H1 (cell line): ENCODE results near the gene ZDHHC22. TPM values are rescaled to one million over a fixed set of nuclear protein-coding genes. Genes with fewer than 3 reads are reported as not detected.

Experiments used
- CTCF ChIA-PET: fragments of 300-600 bp; sonication (Branson Sonifier 250); formaldehyde crosslinking; loops from one replicate; lab custom pipeline; 2021; ENCODE audit not compliant: partially characterized antibody; lab: Charles Lee
- POLR2A ChIA-PET: fragments of 300-600 bp; sonication (Branson Sonifier 250); formaldehyde crosslinking; loops from one replicate; lab custom pipeline; 2021; ENCODE audit warnings: inconsistent platforms; ENCODE audit not compliant: partially characterized antibody; lab: Charles Lee
- DNase-seq, 2 experiments: peaks; one replicate each; pipeline versions ENCODE4 v3.0.0 to v3.0.0-alpha.2; 2010 to 2022; ENCODE audit warnings: low spot score in 2 of 2, low read depth in 1 of 2, mixed read lengths in 1 of 2
- FAIRE-seq: peaks from 2 replicates; lab custom pipeline; 2011; peaks lifted over from hg19 to GRCh38; lab: Jason Lieb, UNC
- H2AFZ ChIP-seq: 2 replicates; pipeline ENCODE4 v1.8.1; 2012; ENCODE audit warnings: low read length, inconsistent platforms
- H2AK5ac ChIP-seq: 2 replicates; pipeline ENCODE4 v1.6.1; 2013; ENCODE audit warnings: low read depth, low read length
- H2BK120ac ChIP-seq: replicated peaks from 2 replicates; pipeline ENCODE3; 2013; ENCODE audit warnings: low read depth, low read length, inconsistent platforms
- H2BK12ac ChIP-seq: 2 replicates; pipeline ENCODE4 v1.6.1; 2013; ENCODE audit warnings: low read depth, low read length
- H2BK15ac ChIP-seq: 2 replicates; pipeline ENCODE4 v1.6.1; 2013; ENCODE audit warnings: low read length
- H2BK20ac ChIP-seq: 2 replicates; pipeline ENCODE4 v1.6.1; 2013; ENCODE audit warnings: low read length
- H2BK5ac ChIP-seq: 2 replicates; pipeline ENCODE4 v1.6.1; 2013; ENCODE audit warnings: low read depth, low read length
- H3K14ac ChIP-seq: 2 replicates; pipeline ENCODE4 v1.6.1; 2013; ENCODE audit warnings: inconsistent platforms; ENCODE audit not compliant: insufficient read length
- H3K18ac ChIP-seq: 2 replicates; pipeline ENCODE4 v1.6.1; 2013; ENCODE audit warnings: low read length; ENCODE audit errors: extremely low read depth
- H3K23ac ChIP-seq: 2 replicates; pipeline ENCODE4 v1.6.1; 2013; ENCODE audit warnings: inconsistent platforms; ENCODE audit not compliant: insufficient read length
- H3K23me2 ChIP-seq: 2 replicates; pipeline ENCODE4 v1.6.1; 2013; ENCODE audit warnings: low read depth, low read length
- H3K27ac ChIP-seq: 2 replicates; pipeline ENCODE4 v1.6.1; 2011; ENCODE audit warnings: low read depth, low read length, inconsistent platforms
- H3K27me3 ChIP-seq, 4 experiments: replicated peaks in 1 of 4; 1 replicate in 1 of 4; 2 replicates in 3 of 4; pipeline versions ENCODE4 v1.6.1 to v1.8.1; 2011 to 2013; ENCODE audit warnings: low read length in 3 of 4, mild to moderate bottlenecking in 3 of 4, inconsistent platforms in 2 of 4, mixed read lengths in 2 of 4, moderate library complexity in 1 of 4; ENCODE audit not compliant: control insufficient read depth in 3 of 4, insufficient read depth in 3 of 4; ENCODE audit errors: extremely low read depth in 1 of 4
- H3K36me3 ChIP-seq, 4 experiments: 2 replicates each; pipeline versions ENCODE4 v1.6.1 to v1.8.1; 2011 to 2013; ENCODE audit warnings: mild to moderate bottlenecking in 4 of 4, low read length in 3 of 4, moderate library complexity in 2 of 4, control low read depth in 1 of 4, inconsistent platforms in 1 of 4; ENCODE audit not compliant: insufficient read depth in 4 of 4, control insufficient read depth in 2 of 4
- H3K4ac ChIP-seq: replicated peaks from 2 replicates; pipeline ENCODE3; 2013; ENCODE audit warnings: low read length, low read depth, mixed read lengths, inconsistent platforms; ENCODE audit not compliant: insufficient read length
- H3K4me1 ChIP-seq, 4 experiments: replicated peaks in 1 of 4; 1 replicate in 1 of 4; 2 replicates in 3 of 4; pipeline versions ENCODE4 v1.6.1 to v1.8.1; 2011 to 2013; ENCODE audit warnings: low read length in 3 of 4, inconsistent platforms in 2 of 4, mixed read lengths in 1 of 4; ENCODE audit not compliant: insufficient read depth in 4 of 4, control insufficient read depth in 3 of 4
- H3K4me2 ChIP-seq, 2 experiments: 2 replicates each; pipeline versions ENCODE4 v1.6.1 to v1.8.1; 2011 to 2013; ENCODE audit warnings: low read depth in 2 of 2, low read length in 2 of 2, control low read depth in 1 of 2, inconsistent platforms in 1 of 2, mild to moderate bottlenecking in 1 of 2; ENCODE audit not compliant: insufficient read depth in 1 of 2
- H3K4me3 ChIP-seq, 4 experiments: fragments of 200-600, 300-600 bp in 1 of 4; sonication (generic), shearing (Covaris generic), sonication (Bioruptor Twin) in 1 of 4; 2 replicates each; pipeline versions ENCODE4 v1.5.1 to v1.8.1; 2011 to 2016; ENCODE audit warnings: low read length in 4 of 4, low read depth in 3 of 4, control low read depth in 2 of 4, inconsistent platforms in 2 of 4, mild to moderate bottlenecking in 2 of 4, mixed read lengths in 1 of 4, moderate library complexity in 1 of 4; ENCODE audit not compliant: insufficient read depth in 2 of 4; ENCODE audit errors: extremely low read depth in 1 of 4
- H3K56ac ChIP-seq: replicated peaks from 2 replicates; pipeline ENCODE3; 2013; ENCODE audit warnings: low read depth, mild to moderate bottlenecking, mixed read lengths, low read length, inconsistent platforms; ENCODE audit not compliant: insufficient read length
- H3K79me1 ChIP-seq: 2 replicates; pipeline ENCODE4 v1.6.1; 2013; ENCODE audit warnings: low read depth, low read length, control low read depth
- H3K79me2 ChIP-seq, 2 experiments: 2 replicates each; pipeline versions ENCODE4 v1.6.1 to v1.8.1; 2012 to 2013; ENCODE audit warnings: low read length in 2 of 2, mild to moderate bottlenecking in 2 of 2, inconsistent platforms in 1 of 2; ENCODE audit not compliant: insufficient read depth in 2 of 2, control insufficient read depth in 1 of 2
- H3K9ac ChIP-seq, 4 experiments: replicated peaks in 1 of 4; 1 replicate in 1 of 4; 2 replicates in 3 of 4; pipeline versions ENCODE4 v1.6.1 to v1.8.1; 2011 to 2013; ENCODE audit warnings: low read depth in 3 of 4, low read length in 3 of 4, control low read depth in 2 of 4, mild to moderate bottlenecking in 2 of 4, moderate library complexity in 2 of 4, inconsistent platforms in 1 of 4; ENCODE audit errors: extremely low read depth in 1 of 4
- H3K9me3 ChIP-seq, 2 experiments: 2 replicates each; pipeline versions ENCODE4 v1.6.1 to v1.8.1; 2012 to 2013; ENCODE audit warnings: mild to moderate bottlenecking in 2 of 2, moderate library complexity in 2 of 2, control low read depth in 1 of 2, inconsistent platforms in 1 of 2, low read depth in 1 of 2, low read length in 1 of 2, mixed read lengths in 1 of 2; ENCODE audit not compliant: insufficient read depth in 2 of 2
- H4K20me1 ChIP-seq, 2 experiments: replicated peaks in 1 of 2; 2 replicates each; pipeline versions ENCODE3 to v1.8.1; 2011 to 2013; ENCODE audit warnings: inconsistent platforms in 2 of 2, low read length in 2 of 2, mild to moderate bottlenecking in 1 of 2; ENCODE audit not compliant: insufficient read depth in 2 of 2, control insufficient read depth in 1 of 2
- H4K5ac ChIP-seq: 2 replicates; pipeline ENCODE4 v1.6.1; 2013; ENCODE audit warnings: low read length, low read depth, mixed read lengths, inconsistent platforms; ENCODE audit not compliant: insufficient read length
- H4K8ac ChIP-seq: 2 replicates; pipeline ENCODE4 v1.8.0; 2013; ENCODE audit warnings: mild to moderate bottlenecking, moderate library complexity, low read length, inconsistent platforms; ENCODE audit not compliant: insufficient read depth; ENCODE audit errors: extremely low read depth
- H4K91ac ChIP-seq: replicated peaks from 2 replicates; pipeline ENCODE3; 2013; ENCODE audit warnings: low read length, mixed read lengths, inconsistent platforms; ENCODE audit not compliant: insufficient read length
- HDAC2 ChIP-seq, 2 experiments: fragments of 300-600 bp in 1 of 2; sonication (generic) in 1 of 2; IDR thresholded peaks; 2 replicates each; pipeline ENCODE4 v1.6.1; 2011 to 2012; ENCODE audit warnings: low read depth in 2 of 2, low read length in 2 of 2, mild to moderate bottlenecking in 2 of 2, moderate library complexity in 2 of 2, borderline replicate concordance in 1 of 2, inconsistent platforms in 1 of 2
- PHF8 ChIP-seq: fragments of 200-600 bp; sonication (generic); conservative IDR thresholded peaks from 2 replicates; pipeline ENCODE4 v1.7.1; 2012; ENCODE audit warnings: low read depth, mild to moderate bottlenecking, inconsistent platforms, low read length, moderate library complexity
- TBP ChIP-seq: IDR thresholded peaks from 2 replicates; pipeline ENCODE4 v1.6.1; 2011; ENCODE audit warnings: low read depth, low read length, improper control_type of control experiment
- WGBS, 2 experiments: shearing (Covaris generic) in 1 of 2; methylation state at CpG; one replicate each; pipeline versions ENCODE4 v1.1.6 to v1.1.7; 2013 to 2015; ENCODE audit warnings: low lambda C conversion rate in 2 of 2, mixed read lengths in 2 of 2, inconsistent platforms in 1 of 2, low coverage in 1 of 2, missing lambda C conversion rate in 1 of 2; ENCODE audit not compliant: insufficient replicate concordance in 2 of 2, insufficient coverage in 1 of 2, insufficient read length in 1 of 2; ENCODE audit errors: extremely low coverage in 1 of 2, missing lambda C conversion rate in 1 of 2; 5-methylcytosine and 5-hydroxymethylcytosine counted together
- polyA plus RNA-seq, 7 experiments: library from polyadenylated mRNA; depleted of rRNA in 3 of 7; stranded (reverse) in 5 of 7; unstranded in 2 of 7; fragments of >200 nt in 5 of 7; fragments of 200-250 nt in 2 of 7; gene quantifications; 1 replicate in 5 of 7; 2 replicates in 1 of 7; 4 replicates in 1 of 7; pipeline versions ENCODE4 v1.2.1 to v1.2.3, GENCODE V29; 2011 to 2013; ENCODE audit warnings: missing spikeins in 2 of 7, mixed read lengths in 2 of 7
- total RNA-seq: library from RNA; stranded (reverse); fragmentation: NEBNext Ultra II Directional; extraction: Animal tissue kit (Norgen Biotek cat#: 25700); gene quantifications from 2 replicates; pipeline ENCODE4 v1.2.1, GENCODE V29; 2021
- TF ChIP-seq, protein P1 (sequence below): IDR thresholded peaks from 2 replicates; pipeline ENCODE4 v1.6.1; 2012; ENCODE audit warnings: inconsistent platforms

The ZDHHC22 gene
- total and polyA plus RNA-seq, 2 of the 8 experiments (the other 6 are each of a cell fraction or from before 2014, with no cell fraction given) = 23.8 to 55.2 TPM

DNA sequence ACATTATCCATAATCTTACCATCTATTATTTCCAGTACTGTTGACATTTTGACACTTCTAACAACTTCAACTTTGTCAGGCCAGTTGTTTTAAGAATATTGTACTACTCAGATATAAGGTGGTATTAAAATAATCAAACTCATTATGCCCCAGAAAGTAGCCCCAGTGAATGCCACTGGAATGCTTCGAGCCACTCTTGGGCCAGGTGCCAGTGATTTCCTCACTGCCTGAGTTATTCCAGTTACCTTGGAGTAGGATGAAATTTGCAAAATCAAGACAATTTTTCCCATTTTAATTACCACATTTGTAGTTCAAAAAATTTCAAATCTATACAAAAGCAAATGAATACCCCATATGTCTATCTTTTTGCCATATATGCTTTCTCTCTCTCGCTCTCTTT lies 34.4 kb downstream of the ZDHHC22 start:
- no peak for FAIRE-seq

More for the DNA sequence above, 34.4 kb downstream of the ZDHHC22 start:
- TF ChIP-seq, protein P1, sequence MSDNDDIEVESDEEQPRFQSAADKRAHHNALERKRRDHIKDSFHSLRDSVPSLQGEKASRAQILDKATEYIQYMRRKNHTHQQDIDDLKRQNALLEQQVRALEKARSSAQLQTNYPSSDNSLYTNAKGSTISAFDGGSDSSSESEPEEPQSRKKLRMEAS = no peak
- TF ChIP-seq PHF8 (no peak), HDAC2 (IDR thresholded peaks at IDR 0.05; ENCODE audit: borderline replicate concordance in 1 of 2, low read depth in 2 of 2, low read length in 2 of 2) (no peak), TBP (no peak)
- Histone ChIP-seq H4K8ac (no peak overlapping the region), H2BK20ac (no peak overlapping the region), H3K18ac (no peak overlapping the region), H4K91ac (no peak overlapping the region), H2BK120ac (no peak overlapping the region), H3K79me2 (peaks cover 0 to 57% of the 10 kb centered on the region in 2 experiments; a peak in 2 of 4 replicates), H4K5ac (no peak overlapping the region), H2AK5ac (no peak overlapping the region), H2BK15ac (no peak overlapping the region), H2AFZ (no peak overlapping the region), H3K79me1 (peaks cover 4% of the 10 kb centered on the region; the same call in 1 of the 2 replicates), H3K23me2 (no peaks in the 10 kb centered on the region), H3K27me3 (no peaks in the 10 kb centered on the region), H3K9ac (no peak overlapping the region), H3K36me3 (peaks cover 0 to 29% (median 7%) of the 10 kb centered on the region in 4 experiments; a peak in 4 of 8 replicates), H3K4ac (no peak overlapping the region), H3K56ac (no peak overlapping the region), H3K4me1 (peaks cover 2 to 31% (median 23%) of the 10 kb centered on the region in 4 experiments), H2BK12ac (no peak overlapping the region), H3K14ac (no peak overlapping the region), H3K27ac (no peak overlapping the region), H3K4me3 (no peak overlapping the region), H3K9me3 (no peaks in the 10 kb centered on the region), H3K23ac (no peak overlapping the region), H2BK5ac (no peak overlapping the region), H3K4me2 (no peak overlapping the region), H4K20me1 (no peaks in the 10 kb centered on the region)
- CTCF ChIA-PET = interaction anchor here (52.5 to 56.8 kb wide), 2 partner anchors 1 to 26 kb away, joined by 1490 read pairs; partner anchors contain the start of genes CIPC and ZDHHC22
- DNase-seq = no peak
- WGBS, 2 experiments = 67% methylated on average over 2 of the region's 2 CpGs; no CpG with 5 or more reads in 1 of the 2 experiments
- POLR2A ChIA-PET = interaction anchor here (1.3 to 5.2 kb wide), 2 partner anchors 16 to 27 kb away, joined by 5 to 69 read pairs; no protein-coding TSS in a partner anchor
